DND-41 (cell line): Measurements from ENCODE around the gene DBP.
A peak's percentile ranks its signal among the peaks of the same experiment; 100 is the strongest.
"Not testable (repeated sequence)": the region's sequence is repeated elsewhere in the genome, so short reads cannot be mapped to it uniquely, and the experiment has no call there.

Source experiments
- ATAC-seq: fragments of 200-7000 bp; cut with Tn5 transposase; 3 replicates; pipeline ENCODE4 v1.9.1; 2021; ENCODE audit warnings: low read depth; ENCODE audit not compliant: insufficient read depth
- DNase-seq: peaks from one replicate; pipeline ENCODE4 v3.0.0-alpha.2; 2020
- H2AFZ ChIP-seq: 2 replicates; pipeline ENCODE4 v1.6.0; 2012; ENCODE audit warnings: low read depth, low read length
- H3K27ac ChIP-seq: 2 replicates; pipeline ENCODE4 v1.5.1; 2012; ENCODE audit warnings: low read length, inconsistent platforms
- H3K27me3 ChIP-seq: fragments of 200-600 bp; sonication (generic); 2 replicates; pipeline ENCODE4 v1.6.0; 2012; ENCODE audit warnings: low read length, mild to moderate bottlenecking, inconsistent platforms; ENCODE audit not compliant: insufficient read depth, poor library complexity
- H3K36me3 ChIP-seq: 2 replicates; pipeline ENCODE4 v1.5.1; 2012; ENCODE audit warnings: low read length, inconsistent platforms; ENCODE audit not compliant: insufficient read depth
- H3K4me1 ChIP-seq: 2 replicates; pipeline ENCODE4 v1.5.1; 2012; ENCODE audit warnings: mild to moderate bottlenecking, low read length; ENCODE audit not compliant: insufficient read depth
- H3K4me2 ChIP-seq: 2 replicates; pipeline ENCODE4 v1.6.0; 2012; ENCODE audit warnings: mild to moderate bottlenecking, moderate library complexity, low read length, inconsistent platforms; ENCODE audit not compliant: insufficient read depth
- H3K4me3 ChIP-seq, 2 experiments: fragments of 200-600 bp in 1 of 2; shearing (Covaris generic) in 1 of 2; 2 replicates each; pipeline ENCODE4 v1.5.1; 2012 to 2016; ENCODE audit warnings: inconsistent platforms in 2 of 2, low read length in 2 of 2, mild to moderate bottlenecking in 2 of 2, low read depth in 1 of 2, moderate library complexity in 1 of 2
- H3K79me2 ChIP-seq: 2 replicates; pipeline ENCODE4 v1.6.0; 2012; ENCODE audit warnings: low read length, inconsistent platforms; ENCODE audit not compliant: insufficient read depth
- H3K9ac ChIP-seq: 2 replicates; pipeline ENCODE4 v1.6.0; 2012; ENCODE audit warnings: low read depth, mild to moderate bottlenecking, inconsistent platforms, low read length, moderate library complexity
- H3K9me3 ChIP-seq: 2 replicates; pipeline ENCODE4 v1.5.1; 2012; ENCODE audit warnings: low read length, moderate library complexity, mild to moderate bottlenecking, inconsistent platforms; ENCODE audit not compliant: insufficient read depth, severe bottlenecking
- H4K20me1 ChIP-seq: 2 replicates; pipeline ENCODE4 v1.6.0; 2012; ENCODE audit warnings: low read length; ENCODE audit not compliant: insufficient read depth
- CTCF ChIP-seq: IDR thresholded peaks from 2 replicates; pipeline ENCODE4 v1.5.1; 2012; ENCODE audit warnings: borderline replicate concordance, low read length, moderate library complexity, mild to moderate bottlenecking; ENCODE audit not compliant: poor library complexity, severe bottlenecking; ENCODE audit errors: extremely low read depth
- EZH2 ChIP-seq: IDR thresholded peaks from 3 replicates; pipeline ENCODE4 v1.6.1; 2012; ENCODE audit warnings: borderline replicate concordance, low read depth, mild to moderate bottlenecking, moderate library complexity, low read length, inconsistent platforms; ENCODE audit not compliant: severe bottlenecking

DBP gene, protein sequence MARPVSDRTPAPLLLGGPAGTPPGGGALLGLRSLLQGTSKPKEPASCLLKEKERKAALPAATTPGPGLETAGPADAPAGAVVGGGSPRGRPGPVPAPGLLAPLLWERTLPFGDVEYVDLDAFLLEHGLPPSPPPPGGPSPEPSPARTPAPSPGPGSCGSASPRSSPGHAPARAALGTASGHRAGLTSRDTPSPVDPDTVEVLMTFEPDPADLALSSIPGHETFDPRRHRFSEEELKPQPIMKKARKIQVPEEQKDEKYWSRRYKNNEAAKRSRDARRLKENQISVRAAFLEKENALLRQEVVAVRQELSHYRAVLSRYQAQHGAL

GRCh38 chr19:48636859-48637448 is at the start of gene DBP:
DBP (minus strand) TSS chr19:48637379; CDS start chr19:48636994, 385 bp downstream.
- Histone ChIP-seq H3K27ac (peak within 1 kb of the TSS; percentile 97), H3K4me3 (peak within 1 kb of the TSS; percentile 75 to 87), H3K9ac (peak within 1 kb of the TSS; percentile 93), H3K36me3 (peaks cover 11% of the 10 kb centered on the region), H3K4me1 (peaks cover 54% of the 10 kb centered on the region), H4K20me1 (peaks cover 7% of the 10 kb centered on the region; the same call in 1 of the 2 replicates), H3K27me3 (no peaks in the 10 kb centered on the region), H3K9me3 (no peaks in the 10 kb centered on the region), H3K4me2 (peak within 1 kb of the TSS; percentile 85), H2AFZ (peak within 1 kb of the TSS; percentile 82), H3K79me2 (peaks cover 18% of the 10 kb centered on the region)
- ATAC-seq (peak; percentile 0; the same call in 2 of the 3 replicates), DNase-seq (no peak)
- TF ChIP-seq CTCF (peak; percentile 32), EZH2 (no peak)

DNA sequence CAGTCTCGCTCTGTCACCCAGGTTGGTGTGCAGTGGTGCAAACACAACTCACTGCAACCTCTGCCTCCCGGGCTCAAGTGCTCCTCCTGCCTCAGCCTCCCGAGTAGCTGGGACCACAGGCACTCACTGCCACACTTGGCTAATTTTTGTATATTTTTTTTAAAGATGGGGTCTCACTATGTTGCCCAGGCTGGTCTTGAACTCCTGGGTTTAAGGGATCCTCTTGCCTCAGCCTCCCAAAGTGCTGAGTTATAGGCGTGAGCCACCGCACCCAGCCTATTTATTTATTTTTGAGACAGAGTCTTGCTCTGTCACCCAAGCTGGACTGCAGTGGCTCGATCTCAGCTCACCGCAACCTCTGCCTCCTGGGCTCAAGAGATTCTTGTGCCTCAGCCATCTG is 49.5 kb upstream of the DBP start:
- H2AFZ ChIP-seq, H4K20me1 ChIP-seq, H3K27me3 ChIP-seq, H3K79me2 ChIP-seq, H3K4me1 ChIP-seq, H3K27ac ChIP-seq, H3K9me3 ChIP-seq, H3K4me3 ChIP-seq, H3K36me3 ChIP-seq, H3K9ac ChIP-seq, ATAC-seq, DNase-seq, H3K4me2 ChIP-seq: not testable (repeated sequence)

DNA sequence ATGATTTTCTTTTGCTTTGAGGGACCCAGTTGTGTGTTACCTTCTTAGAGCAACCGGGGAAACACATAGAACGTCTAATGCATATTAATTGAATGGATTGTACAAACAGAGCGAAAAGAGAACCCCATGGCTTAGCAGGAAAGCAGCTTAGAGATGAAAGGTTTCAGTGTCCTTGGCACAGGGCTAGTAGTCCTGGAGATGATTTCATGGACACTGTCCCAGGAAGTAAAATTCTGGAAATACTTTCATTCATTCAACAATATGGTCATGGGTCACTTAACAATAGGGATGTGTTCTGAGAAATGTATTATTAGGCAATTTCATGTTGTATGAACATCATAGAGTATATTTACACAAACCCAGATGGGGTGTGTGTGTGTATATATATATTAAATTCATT is 48.9 kb upstream of the DBP start:
- Histone ChIP-seq H3K27me3 (no peaks in the 10 kb centered on the region), H3K9ac (no peak overlapping the region), H3K9me3 (no peaks in the 10 kb centered on the region), H4K20me1 (no peaks in the 10 kb centered on the region; the same call in 1 of the 2 replicates), H3K27ac (no peak overlapping the region), H3K4me1 (no peaks in the 10 kb centered on the region), H2AFZ (no peak overlapping the region), H3K79me2 (no peaks in the 10 kb centered on the region), H3K4me2 (no peak overlapping the region), H3K4me3 (no peak overlapping the region), H3K36me3 (no peaks in the 10 kb centered on the region)
- ATAC-seq (no peak), DNase-seq (no peak)
- TF ChIP-seq CTCF: no peak
- TF ChIP-seq EZH2: no peak

- Histone ChIP-seq H3K9me3 (no peaks in the 10 kb centered on the region), H3K4me3 (no peak overlapping the region), H3K9ac (no peak overlapping the region), H2AFZ (no peak overlapping the region), H3K27ac (no peak overlapping the region), H3K4me1 (no peaks in the 10 kb centered on the region), H3K4me2 (no peak overlapping the region), H4K20me1 (no peaks in the 10 kb centered on the region; the same call in 1 of the 2 replicates), H3K36me3 (no peaks in the 10 kb centered on the region), H3K27me3 (no peaks in the 10 kb centered on the region), H3K79me2 (no peaks in the 10 kb centered on the region)
- TF ChIP-seq CTCF (no peak), EZH2 (no peak)
- no peak for DNase-seq
- ATAC-seq: no peak
Measured at GRCh38 chr19:48685583-48685982, 48.4 kb upstream of the DBP start.
